Stimulated activated CD4-positive, alpha-beta T cell treated with anti-CD3 and anti-CD28 coated beads, Interleukin-1b, Interleukin-23, amount 100 ng/mL, for 4 hours (primary cell): ENCODE data around the gene HIRIP3.
A peak's percentile ranks its signal among the peaks of the same experiment; 100 is the strongest.

Experiments used
- DNase-seq, 2 donors: peaks; one replicate each; pipeline ENCODE4 v3.0.0-alpha.2; 2020; ENCODE audit warnings: low read depth in 2 of 2

Gene HIRIP3

DNA sequence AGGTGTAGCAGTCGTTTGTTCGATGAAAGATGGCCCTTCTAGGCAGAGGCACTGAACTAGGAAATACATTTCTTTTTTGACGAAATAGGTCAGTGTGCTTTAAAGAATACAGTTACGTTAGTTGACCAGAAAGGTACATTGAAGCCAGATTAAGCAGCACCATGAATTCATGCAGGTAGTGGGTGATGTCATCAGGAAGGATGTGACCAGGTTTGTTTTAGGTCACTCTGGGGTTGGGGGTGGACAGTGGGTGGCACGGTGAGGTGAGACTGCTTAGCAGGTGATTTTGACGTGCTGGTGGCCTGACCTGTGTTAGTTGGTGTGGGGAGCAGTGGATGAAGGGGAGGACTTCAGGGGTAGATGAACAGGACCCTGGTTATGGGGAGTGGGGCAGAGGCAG is 4.2 kb upstream of the HIRIP3 start:
- no peak for DNase-seq

DNA sequence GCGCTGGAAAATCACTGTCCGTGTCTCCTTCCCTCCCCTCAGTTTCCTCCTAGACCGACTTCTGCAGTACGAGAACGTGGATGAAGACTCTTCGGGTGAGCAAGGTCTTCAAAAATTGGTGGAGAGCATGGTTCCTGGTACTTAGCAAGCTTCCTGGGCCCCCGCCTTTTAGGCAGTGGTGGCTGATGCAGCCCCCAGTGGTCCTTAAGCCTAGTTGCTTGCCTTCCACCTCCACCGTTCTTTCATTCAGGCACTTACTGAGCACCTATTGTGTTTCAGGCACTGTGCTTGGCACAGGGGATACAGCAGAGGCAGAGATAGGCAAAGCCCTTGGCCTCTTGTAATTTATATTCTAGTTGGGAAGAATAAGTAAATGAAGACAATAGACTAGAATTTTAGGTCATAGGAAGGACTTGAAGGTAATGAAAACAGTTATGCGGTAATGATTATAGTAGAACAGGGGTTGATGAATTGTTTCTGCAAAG is 1.4 kb upstream of the HIRIP3 start:
- no peak for DNase-seq

DNA sequence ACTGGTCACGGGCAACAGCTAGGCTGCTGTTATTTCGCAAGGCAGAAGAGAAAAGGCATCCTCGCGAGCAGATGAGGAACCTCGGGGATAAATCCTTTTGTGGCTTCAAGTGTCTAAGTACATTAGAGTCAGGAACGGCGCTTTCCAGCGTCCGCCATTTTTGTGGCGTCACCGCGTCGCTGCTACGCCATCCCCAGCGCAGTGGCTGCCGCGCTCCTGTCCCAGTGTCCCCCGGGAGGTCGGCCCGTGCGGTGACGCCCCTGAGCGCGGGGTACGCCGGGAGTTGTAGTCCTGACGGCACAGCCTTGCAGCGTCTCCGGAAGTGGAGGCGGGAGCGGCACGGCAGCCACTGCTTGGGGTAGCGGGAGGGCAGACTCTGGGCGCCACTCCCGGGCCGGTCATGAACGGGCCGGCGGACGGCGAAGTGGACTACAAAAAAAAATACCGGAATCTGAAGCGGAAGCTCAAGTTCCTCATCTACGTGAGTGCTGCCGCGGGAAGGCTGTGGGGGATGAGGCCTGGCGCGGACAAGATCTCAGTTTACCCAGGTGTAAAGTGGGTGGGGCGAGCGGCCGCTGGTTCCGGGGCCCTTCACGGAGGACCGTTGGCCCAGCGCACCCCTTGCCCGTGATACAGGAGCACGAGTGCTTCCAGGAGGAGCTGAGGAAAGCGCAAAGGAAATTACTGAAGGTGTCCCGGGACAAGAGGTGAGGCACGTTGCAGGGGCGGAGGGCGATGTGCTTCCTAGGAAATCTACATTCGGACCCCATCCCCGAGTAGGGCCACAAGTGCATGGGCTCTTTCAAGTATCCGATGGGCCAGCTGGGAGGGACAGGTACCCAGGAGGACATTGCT is 721 bp upstream of the HIRIP3 start, which contains the start of gene INO80E:
TSS of gene INO80E (plus strand) at position 331 of the 855 bp plus-strand sequence. CDS start at position 401, 70 bp downstream.
- DNase-seq, result peak; percentile 98

GRCh38 chr16:29994600-29995323 is 655 bp downstream of the HIRIP3 start:
- peak; percentile 49 to 72 for DNase-seq

DNA sequence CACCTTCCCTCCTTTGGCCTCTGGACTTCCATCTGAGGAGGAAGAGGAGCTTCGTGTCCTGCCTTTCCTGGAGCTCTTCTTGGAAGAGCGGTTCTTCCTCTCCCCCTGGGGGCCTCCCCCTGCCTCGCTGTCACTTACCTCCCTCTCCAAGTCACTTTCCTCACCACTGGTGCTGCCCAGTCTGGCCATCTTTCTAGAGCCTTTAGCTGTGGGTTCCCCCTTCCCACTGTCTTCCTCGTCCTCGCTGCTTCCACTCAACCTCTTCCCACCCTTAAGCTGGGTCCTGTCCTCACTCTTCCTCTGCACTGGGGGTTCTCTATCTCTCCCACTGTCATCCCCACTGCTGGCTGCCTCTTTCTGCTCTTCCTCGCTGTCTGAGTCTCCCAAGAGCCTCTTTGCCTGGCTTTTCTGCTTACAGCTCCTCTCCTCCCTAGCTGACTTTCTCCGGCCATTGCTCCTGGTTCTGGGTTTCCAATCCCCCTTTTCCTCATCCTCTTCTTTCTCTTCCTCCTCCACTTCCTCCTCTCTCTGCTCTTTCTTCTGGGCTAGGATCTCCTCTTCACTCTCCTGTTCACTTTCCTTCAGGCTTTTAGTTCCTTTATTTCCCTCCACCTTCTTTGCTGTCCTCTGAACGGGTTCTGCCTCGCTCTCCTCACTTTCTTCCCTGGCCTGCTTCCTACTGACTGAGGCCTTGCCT is 1.4 kb downstream of the HIRIP3 start:
- no peak for DNase-seq

GRCh38 chr16:29993191-29993902 is 2.1 kb downstream of the HIRIP3 start:
- DNase-seq, result no peak

DNA sequence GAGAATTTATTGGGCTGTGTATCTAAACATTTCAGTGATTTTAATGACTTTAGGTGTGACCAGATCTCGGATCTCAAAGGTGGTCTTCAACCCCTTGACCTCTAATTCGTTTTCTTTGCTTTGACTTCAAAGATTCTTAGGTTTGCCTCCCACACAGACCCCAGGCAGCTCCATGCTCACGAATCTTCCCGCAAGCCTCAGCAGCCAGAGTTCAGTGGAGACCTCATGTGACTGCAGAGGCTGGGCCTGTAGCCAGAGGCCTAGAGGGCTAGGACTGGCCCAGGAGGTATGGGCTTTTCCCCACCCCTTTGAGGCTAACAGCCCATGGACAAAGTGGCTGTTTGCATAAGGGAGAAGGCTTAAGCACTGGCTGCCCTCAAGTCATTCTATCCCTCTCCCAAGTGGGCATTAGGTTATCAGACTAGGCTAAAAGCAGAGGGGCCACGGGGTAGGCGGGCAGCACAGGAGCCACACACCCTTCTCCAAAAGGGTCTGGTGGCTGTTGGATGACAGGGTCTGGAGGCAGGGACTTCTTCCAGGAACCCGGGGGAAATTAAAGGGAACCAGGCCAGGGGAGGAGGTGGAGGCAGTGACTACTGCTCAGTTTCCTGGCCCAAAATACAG is 3.0 kb downstream of the HIRIP3 start:
- no peak for DNase-seq

GRCh38 chr16:29991571-29991904 is 3.9 kb downstream of the HIRIP3 start:
- DNase-seq, result no peak

DNA sequence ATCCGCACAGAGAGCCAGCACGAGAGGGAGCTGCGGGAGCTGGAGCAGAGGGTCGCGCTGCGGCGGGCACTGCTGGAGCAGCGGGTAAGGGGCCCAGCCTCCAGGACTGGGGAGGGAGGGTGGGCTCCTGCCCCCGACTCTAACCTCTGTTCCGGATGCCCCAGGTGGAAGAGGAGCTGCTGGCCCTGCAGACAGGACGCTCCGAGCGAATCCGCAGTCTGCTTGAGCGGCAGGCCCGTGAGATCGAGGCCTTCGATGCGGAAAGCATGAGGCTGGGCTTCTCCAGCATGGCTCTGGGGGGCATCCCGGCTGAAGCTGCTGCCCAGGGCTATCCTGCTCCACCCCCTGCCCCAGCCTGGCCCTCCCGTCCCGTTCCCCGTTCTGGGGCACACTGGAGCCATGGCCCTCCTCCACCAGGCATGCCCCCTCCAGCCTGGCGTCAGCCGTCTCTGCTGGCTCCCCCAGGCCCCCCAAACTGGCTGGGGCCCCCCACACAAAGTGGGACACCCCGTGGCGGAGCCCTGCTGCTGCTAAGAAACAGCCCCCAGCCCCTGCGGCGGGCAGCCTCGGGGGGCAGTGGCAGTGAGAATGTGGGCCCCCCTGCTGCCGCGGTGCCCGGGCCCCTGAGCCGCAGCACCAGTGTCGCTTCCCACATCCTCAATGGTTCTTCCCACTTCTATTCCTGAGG is 4.4 kb downstream of the HIRIP3 start:
- no peak for DNase-seq

- DNase-seq, result no peak
These were observed 5.4 kb downstream of the HIRIP3 start for GRCh38 chr16:29990034-29990433.

DNA sequence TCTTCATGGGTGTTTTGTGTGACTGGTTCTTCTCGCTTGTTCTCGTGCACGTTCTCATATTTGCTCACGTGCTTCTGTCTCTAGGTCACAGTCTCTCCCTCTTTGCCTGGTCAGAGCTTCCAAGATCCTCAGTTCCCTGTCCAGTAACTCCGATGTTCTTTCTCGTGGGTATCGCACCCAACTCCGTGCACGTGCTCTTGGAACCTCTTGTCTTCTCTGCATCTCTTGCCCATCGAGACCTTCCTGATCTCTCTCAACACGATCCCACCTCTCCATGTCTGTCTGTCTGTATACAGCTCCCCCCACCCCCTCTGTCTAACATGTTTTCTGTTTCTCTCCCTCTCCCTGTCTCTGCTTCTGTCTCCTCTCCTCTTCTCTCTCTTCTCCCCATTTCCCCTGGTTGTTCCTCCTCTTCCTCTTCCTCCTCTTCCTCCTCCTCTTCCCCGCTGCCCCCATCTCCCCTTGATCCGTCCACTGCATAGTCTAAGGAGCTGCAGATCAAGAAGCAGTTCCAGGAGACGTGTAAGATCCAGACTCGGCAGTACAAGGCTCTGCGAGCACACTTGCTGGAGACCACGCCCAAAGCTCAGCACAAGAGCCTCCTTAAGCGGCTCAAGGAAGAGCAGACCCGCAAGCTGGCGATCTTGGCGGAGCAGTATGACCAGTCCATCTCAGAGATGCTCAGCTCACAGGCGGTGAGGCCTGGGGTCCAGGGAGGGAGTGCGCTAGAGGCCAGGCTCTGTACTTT is 6.1 kb downstream of the HIRIP3 start:
- DNase-seq, result no peak

GRCh38 chr16:29988346-29989075 is 6.9 kb downstream of the HIRIP3 start:
- no peak for DNase-seq

DNA sequence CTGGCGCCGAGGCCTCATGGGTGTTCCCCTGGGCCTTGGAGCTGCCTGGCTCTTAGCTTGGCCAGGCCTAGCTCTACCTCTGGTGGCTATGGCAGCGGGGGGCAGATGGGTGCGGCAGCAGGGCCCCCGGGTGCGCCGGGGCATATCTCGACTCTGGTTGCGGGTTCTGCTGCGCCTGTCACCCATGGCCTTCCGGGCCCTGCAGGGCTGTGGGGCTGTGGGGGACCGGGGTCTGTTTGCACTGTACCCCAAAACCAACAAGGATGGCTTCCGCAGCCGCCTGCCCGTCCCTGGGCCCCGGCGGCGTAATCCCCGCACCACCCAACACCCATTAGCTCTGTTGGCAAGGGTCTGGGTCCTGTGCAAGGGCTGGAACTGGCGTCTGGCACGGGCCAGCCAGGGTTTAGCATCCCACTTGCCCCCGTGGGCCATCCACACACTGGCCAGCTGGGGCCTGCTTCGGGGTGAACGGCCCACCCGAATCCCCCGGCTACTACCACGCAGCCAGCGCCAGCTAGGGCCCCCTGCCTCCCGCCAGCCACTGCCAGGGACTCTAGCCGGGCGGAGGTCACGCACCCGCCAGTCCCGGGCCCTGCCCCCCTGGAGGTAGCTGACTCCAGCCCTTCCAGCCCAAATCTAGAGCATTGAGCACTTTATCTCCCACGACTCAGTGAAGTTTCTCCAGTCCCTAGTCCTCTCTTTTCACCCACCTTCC is 7.9 kb downstream of the HIRIP3 start:
- DNase-seq, result no peak

- no peak for DNase-seq
These were observed 8.5 kb downstream of the HIRIP3 start for GRCh38 chr16:29986931-29987330.

GRCh38 chr16:29986231-29986630 is 9.2 kb downstream of the HIRIP3 start:
- DNase-seq, result no peak

DNA sequence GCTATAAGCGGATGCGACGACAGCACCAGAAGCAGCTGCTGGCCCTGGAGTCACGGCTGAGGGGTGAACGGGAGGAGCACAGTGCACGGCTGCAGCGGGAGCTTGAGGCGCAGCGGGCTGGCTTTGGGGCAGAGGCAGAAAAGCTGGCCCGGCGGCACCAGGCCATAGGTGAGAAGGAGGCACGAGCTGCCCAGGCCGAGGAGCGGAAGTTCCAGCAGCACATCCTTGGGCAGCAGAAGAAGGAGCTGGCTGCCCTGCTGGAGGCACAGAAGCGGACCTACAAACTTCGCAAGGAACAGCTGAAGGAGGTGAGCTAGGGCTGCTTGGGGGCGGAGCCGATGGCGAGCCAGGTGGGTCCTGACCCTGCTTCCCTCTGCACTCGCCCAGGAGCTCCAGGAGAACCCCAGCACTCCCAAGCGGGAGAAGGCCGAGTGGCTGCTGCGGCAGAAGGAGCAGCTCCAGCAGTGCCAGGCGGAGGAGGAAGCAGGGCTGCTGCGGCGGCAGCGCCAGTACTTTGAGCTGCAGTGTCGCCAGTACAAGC is 10.1 kb downstream of the HIRIP3 start:
- DNase-seq, result no peak

GRCh38 chr16:29984764-29985147 is 10.7 kb downstream of the HIRIP3 start:
- no peak for DNase-seq

DNA sequence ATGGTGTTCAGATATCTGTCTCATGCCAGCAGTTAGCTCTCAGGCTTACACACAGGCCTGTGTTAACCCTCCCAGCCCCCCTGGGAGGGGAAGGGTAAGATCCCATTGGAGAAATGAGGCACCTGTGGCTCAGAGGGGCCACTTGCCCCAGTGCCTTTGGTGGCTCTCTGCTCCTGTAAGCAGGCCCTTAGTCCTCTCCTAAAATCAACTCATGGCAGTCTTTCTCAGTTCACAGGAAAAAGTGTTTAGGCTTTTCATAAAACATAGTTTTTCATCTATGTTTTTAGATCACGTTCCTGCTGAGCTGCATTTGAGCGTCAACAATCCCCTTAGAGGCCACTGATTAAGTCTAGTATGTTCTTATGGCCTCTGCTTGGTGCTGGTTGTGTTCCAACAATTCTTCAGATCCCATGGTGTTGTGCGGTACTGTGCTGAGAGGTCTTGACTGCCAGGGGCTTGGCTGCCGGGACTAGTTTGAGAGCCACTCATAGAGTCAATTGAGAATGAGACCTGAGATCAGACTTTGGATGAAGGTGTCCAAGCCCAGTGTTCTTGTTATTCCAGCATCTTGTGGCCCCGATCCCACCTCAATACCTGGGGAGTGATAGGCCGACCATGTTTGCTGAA is 11.2 kb downstream of the HIRIP3 start:
- no peak for DNase-seq
